Fibroblast of peridontal ligament (primary cell): ENCODE results near the gene TUBB1.

ENCODE experiments used
- DNase-seq: peaks from one replicate; pipeline ENCODE4 v3.0.0-alpha.2; 2010; ENCODE audit errors: extremely low read depth

The TUBB1 gene

DNA sequence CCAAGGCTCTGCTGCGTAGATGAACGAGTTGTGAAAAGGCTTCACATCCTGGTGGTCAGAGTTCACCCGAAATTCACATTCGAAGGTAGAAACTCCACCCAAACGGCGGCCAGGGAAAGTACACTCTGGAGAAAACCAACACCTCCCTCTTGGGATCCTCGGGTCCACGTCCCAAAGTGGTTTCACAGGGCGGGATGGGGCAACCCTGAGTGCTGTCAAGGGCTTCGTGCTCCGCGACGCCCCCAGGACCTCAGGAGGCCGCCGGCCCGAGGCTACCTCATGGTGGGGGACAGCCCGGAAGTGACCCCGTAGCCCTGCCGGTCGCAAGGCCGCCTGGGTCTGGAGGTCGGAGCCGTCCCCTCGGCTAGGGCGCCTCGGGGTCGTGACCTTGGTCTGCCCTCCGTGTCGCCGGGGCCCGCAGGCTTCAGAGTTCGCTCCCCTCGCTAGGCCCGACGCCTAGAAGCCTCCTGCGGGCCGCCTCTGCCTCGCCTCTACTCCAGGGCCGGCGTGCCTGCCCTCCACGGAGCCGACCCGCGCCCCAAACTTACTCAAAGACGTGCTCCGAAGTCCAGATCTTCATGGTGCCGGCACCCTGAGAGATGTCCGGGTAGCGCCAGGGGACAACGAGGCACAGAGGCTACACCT, 23.0 kb downstream of the TUBB1 start, which contains the start of gene PRELID3B:
Gene PRELID3B, minus strand, starts transcription at position 636 of the 645 bp plus-strand sequence. Its CDS starts 56 bp downstream, at position 580.
- peak; percentile 29 for DNase-seq

DNA sequence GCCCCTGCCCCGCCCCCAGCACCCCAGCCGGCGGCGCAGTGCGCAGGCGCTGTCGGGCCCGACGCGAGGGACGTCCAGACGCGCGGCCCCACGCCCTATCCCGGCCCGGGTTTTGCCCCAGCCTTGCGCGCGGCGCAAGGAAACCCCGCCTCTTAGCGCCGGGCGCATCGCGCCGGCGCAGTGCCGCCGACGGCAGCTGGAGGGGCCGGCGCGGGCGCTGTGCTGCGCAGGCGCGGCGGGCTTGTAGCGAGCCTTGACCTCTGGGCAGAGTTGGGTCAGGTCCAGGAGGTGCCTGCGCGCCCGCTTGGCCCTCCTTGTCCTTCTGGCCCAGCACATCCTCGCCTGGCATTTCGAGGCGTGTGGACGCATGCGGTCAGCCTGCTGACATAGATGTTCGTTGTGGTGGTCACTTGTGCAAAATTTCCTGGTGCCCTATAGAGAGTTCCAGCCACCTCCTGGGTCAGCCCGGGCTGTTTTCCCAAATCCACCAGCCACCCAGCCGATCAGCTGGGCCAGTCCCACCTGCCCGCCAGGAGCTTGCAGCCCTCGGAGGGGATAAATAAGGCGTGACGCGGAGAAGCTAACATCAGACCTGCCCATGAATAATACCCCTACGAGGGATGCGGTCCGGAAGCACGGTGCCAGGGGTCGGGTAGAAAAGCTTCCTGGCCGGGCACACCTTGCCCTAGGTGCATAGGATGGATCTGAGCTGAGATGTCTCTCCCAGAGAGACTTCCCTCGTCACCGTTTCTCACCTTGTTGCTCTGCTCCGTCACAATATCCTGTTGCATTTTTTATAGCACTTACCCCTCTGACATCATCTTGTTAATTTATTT, 23.8 kb downstream of the TUBB1 start:
- DNase-seq: peak; percentile 84

DNA sequence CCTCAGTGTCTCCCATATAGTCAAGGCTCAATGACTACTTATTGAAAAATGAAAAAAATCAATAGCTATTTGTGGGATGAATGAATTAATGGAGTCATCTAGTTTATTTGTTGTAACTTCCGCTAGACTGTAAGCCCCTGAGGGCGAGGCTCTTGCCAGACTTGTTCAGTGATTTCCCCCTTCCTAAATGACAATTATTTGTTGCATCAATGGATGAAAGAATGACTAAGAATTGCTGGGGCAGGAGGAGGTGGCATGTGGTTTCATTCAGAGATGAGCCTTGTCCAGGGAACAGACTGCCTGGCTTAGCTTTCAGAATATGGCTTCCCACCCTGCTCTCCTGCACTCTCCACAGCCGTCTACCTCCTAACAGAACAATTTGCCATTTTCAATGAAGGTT, 24.5 kb downstream of the TUBB1 start:
- DNase-seq: no peak

DNA sequence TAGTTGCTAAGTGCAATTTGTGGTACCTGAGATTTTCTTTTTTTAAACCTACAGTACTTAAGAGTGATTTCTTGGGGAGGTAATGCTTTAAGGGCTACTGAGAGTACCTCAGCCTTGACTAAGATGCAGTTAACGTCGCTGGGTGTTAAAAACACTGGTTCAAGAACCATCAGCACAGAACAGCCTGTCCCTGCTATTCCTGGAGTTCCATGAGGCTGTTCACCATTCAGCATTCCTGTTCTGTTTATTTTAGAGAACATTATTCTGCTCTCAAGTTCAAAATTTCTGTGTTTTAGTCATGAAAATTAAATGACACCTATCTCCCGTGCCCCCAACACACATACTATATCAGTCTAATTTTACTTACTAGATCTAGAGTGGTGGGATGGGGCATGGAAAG, 25.1 kb downstream of the TUBB1 start:
- no peak for DNase-seq

DNA sequence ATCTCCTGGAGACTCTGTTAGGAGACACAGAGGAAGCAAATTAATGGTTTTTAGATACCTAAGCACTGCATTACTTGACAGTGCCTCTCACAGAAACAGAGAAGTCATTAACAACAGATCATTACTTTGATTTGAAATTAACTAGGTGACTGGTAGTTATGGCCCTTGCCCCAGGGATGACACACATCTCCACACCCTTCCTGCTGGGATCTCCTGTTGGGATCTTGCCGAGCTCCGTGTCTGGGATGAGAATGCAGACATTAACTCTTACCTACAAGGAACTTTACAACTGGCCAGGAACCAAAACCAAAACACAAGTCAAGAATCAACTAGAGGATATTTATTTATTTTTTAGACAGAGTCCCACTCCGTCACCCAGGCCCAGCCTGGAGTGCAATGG, 25.6 kb downstream of the TUBB1 start:
- DNase-seq: no peak

DNA sequence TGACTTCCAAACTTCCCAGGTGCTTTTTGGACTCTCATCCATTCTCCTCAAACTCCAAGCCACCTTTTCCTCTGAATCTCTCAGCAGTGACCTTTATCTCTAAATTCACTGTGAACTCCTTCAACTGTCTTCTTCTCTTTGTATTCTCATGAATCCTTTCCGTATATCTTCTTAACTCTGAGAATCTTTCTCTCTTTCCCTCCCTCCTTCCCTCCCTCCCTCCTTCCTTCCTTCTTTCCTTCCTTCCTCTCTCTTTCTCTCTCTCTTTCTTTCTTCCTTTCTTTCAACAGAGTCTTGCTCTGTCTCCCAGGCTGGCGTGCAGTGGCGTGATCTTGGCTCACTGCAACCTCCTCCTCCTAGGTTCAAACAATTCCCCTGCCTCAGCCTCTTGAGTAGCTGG, 27.6 kb downstream of the TUBB1 start:
- no peak for DNase-seq

DNA sequence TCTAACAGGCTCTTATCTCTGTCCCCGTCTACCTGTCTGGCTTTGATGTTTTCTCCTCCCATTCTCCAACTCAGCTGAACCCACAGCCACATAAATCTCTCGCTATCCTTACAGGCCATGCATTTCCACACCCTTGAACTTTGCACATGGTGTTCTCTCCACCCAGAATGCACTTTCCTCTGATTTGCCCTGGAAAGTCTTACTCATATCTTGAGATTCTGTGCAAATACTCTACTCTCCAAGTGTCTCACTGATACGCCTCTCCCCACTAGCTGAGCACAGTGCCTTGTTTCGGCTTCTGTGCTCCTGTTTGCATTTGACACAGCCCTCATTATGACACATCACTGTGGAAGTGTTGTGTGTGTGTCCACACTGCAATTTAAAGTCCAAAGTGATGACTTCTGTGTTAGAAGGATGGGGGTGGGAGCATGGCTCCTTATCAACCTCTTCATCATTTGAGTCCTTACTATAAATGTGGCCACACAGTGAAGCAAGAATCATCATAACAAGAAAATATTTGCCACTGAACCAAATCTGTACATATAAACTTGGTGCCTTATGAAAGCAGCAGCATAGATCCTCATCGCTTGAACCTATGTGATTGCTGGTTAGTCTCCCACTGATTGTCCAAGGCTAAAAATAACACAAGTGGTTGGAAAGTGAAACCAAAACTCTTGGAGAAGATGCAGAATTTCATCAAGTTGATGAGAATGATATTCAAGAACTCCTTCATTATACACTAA, 28.9 kb downstream of the TUBB1 start:
- DNase-seq: peak; percentile 73

DNA sequence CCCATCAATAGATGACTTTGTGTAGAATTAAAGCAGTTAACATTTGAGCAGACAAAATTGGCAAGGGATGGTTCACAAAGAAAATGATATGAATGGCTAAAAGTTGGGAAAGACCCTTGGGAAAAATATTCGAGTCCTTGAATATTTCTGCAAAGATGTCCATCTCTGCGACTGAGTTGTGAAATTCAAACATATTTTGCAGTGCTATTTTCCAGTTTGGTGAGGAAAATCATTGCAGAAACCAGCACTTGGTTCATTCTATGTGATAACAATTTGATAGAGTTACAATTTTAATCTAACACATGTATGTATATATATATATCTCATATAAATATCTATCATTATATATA, 29.4 kb downstream of the TUBB1 start:
- no peak for DNase-seq

DNA sequence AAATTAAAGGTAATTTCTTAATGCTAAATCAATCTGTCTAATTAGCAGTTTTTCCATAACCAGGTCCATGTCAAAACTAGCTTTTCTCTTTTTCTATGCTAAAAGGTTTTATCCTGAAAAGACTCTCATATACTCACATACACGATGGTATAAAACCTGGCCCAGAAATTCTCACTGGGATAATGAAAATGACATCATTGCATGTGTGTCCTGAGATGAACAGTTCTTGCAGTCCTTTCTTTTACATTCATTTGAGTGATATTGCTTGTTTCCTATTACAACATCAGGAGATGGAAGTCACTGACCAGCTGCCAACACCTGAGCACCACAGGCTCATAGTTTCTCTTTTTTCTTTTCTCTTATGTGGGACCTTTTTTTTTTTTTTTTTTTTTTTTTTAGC, 31.2 kb downstream of the TUBB1 start:
- no peak for DNase-seq

DNA sequence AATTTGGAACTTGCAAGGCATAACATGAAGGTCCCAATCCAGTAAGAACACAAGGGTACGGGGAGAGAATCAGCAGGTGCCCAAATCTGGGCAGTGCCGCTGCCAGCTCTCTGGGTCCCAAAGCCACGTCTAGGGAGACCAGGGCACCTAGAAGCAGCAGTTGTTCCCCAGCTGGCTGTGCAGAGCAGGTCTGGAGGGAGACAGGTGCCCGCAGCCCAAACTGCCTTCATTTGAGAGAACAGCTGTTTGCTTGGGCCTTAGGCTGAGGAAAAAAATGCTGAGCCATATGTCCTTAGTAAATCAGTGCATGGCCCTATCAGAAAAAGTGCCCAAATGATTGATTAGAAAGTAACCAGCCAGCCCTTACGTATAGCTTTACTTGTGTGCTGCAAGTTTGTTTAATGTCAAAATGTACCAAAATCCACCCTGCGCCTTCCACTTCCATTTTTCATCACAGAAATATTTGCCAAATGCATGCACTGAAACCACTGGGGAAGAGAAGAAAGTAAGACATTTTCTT, 32.5 kb downstream of the TUBB1 start:
- DNase-seq: no peak

DNA sequence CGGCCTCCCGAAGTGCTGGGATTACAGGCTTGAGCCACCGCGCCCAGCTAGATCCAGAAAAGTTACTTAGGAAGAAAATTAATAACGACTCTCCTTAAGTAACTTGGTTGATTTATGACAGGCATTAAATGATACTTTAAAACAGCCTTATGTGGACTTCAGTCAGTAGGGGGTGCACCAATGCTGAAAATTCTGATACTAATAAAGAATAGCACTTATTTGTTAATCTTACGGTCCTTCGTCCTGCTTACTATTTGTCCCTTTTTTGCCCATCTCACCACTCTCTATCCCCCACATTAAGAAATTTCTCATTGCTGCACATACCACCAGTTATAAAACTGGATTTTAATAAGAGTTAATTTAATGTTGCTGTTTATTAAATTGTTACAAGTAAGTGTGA, 36.1 kb downstream of the TUBB1 start:
- peak; percentile 40 for DNase-seq

DNA sequence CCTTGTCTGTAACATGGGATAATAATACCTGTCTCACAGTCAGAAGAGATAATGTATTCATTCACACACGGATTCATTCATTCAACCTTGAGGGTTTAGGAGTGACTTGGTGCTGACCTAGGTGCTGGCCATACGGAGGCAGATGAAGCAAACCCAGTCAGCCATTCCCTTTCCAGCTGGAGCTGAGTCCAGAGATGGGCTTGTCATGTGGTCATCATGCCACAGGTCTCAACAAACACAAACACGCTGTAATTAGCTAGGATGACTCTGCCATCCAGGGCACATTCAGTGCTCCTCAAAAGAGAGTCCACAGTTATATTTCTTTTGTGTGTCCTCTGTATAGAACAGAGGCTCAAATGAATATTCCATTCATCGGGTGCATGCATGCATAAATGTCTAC, 42.9 kb downstream of the TUBB1 start:
- no peak for DNase-seq

DNA sequence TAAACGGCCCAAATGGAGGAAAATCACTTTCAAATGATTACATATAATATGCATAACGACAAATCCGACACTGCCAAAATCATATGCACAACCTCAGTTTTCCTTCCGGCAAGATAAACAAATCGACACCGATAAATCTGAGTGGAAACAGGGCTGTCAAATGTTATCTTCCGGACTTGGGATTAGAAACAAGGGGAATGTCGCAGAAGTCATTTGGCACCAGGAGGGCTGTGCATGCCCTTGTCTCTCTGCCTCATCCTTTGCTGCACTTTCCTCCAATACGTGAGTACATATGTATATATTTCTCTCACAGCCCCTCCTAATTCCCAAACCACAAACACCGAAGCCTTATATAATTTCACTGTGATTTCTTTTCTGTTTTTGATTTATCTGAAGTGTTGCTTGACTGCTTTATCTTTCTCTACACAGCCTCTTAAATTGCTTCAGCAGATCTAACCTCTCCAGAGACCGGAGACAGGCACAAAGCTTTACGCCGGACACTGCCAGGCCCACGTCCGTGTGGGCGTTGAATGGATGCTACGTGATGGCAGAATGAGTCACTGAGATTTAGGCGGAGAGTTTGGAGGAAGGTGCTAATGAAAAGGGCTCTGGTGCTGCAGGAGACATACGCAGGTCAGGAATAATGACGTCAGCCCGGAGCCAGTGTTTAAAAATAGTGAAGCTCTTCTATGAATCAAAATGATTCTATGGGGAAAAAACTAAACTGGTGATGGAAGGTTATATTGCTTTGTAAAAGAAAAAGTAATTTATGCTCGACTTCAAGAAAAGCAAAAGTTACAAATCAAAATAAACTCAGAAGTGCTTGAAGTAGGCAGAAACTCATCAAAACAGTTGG, 44.4 kb downstream of the TUBB1 start:
- DNase-seq: peak; percentile 59

DNA sequence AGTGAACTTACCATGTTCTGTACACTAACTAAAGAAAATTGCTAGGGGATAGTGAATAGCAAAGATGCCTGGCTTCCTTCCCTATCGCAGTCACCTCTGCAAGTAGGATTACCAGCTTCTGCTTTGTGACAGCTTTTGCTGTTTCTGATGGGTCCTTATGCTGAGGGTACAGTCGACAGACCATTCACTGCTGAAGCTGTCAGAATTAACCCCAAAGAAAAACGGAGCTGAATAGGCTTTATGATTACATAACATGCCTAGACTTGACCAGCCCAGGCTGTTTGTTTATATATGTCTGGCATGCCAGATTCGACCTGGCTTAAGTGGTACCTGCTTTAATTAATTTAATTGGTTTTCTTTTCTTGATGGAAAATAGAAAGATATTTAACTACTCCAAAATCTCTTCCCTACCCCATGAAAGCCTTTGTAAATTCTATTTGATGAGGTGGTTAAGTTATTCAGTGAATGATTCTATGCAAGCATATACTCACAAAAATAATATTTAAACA, 45.0 kb downstream of the TUBB1 start:
- no peak for DNase-seq

DNA sequence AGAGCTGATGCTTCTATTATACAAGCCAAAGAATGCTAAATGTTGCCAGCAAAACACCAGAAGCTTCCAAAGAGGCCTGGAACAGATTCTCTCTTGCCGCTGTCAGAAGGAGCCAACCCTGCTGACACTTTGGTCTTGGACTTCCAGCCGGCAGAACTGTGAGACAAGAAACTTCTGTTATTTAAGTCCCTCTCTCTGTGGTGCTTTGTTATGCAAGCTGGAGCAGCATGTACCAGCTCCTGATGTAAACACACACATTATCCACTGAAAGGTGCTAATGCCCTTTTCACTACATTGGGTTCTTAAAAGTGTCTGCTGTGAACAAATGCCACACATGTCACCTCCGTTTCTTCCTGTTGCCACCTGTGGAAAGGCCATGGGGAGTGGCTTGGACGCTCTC, 49.3 kb downstream of the TUBB1 start:
- no peak for DNase-seq

DNA sequence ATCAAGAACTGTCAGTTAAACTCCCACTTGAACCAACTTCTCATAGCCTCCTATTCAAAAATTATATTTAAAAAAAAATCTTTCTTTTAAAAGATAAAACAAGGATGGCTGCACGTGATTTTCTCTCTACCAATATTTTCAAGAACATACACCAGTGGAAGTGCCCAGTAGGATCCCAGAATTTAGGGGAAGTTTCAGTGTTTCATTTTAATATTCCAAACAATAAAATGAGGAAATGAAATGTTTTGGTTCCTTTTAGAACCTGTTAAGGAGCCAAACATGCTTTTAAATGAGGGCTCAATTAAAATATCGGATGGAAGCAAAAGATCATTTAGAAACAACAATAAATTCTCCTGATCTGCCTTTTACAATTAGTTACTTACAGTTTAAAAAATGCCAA, 49.8 kb downstream of the TUBB1 start:
- no peak for DNase-seq

DNA sequence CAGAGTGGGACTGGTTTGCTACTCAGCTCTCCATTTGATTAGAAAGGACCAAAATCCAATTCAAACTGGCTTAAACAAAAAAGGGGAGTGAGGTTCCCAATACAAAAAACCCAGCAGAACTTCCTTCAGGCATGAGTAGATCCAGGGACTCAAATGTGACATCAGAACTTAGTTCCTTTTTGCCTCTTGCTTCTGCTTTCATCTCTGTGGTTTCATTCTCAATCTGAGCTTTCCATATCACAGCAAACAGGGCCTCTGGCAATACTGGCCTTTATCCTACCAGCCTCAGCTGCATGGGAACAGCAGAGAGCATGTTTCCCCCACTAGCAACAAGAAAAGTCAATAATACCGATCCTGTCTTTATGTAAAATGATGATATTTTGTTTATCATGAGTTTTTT, 52.0 kb downstream of the TUBB1 start:
- DNase-seq: no peak

DNA sequence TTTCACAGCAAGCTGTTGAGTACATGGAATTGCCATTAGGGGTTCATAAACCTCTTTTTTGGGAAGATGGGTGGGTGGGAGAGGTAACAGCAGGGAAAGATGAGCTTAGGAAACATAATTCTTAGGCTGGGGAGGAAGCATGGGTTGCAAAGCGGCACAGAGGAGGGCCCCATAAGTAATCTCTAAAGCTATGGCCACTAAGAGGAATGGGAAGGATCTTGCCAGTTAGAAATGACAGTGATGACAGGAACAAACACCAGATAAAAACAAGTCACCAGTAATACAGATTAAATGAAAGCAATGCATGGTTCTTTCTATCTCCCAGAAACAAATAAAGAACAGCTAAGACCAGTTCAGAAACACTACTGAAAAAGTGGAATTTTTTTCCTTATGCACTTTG, 54.4 kb downstream of the TUBB1 start:
- DNase-seq: no peak

DNA sequence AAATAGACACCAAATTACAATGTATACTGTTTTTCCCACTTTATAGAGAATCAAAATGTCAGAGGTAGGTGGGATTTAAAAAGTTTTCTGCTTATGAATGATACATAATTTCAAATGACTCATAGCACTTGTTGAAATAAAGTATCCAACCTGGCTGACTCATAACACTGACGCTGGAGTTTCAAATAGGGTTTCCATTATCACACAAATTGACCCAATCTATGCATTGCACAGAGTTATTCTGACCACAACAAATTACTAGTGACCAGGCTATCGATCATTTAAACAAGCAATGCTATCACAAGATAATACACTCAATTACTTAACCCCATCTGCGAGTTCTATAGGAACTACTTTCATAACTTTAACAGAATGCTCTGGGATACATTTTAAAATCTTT, 55.2 kb downstream of the TUBB1 start:
- DNase-seq: no peak

DNA sequence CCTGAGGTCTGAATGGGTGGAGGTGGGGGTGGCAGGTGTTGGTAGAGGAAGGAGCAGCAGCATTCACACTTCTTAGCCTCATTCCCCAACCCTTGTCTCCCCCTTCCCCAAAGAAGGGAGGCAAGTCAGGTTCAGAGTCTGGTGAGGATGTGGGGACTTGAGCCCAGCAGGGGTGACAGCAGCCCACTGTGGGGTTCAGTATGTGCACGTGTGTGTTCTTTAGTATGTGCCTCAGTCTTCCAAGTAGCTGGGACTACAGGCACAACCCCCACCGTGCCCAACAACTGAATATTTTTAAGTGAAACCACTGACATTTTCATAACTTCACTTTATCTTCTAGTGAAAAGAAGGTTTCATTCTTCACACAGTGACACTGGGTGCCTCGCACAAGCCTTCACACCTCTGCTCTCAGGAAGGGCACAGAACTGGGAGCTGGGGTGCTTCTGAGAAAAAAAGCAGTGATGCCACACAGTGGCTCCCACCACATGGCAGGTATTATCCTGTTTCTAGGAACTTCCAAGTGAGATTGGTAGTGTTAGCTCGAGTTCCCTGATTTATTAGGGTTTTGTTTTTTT, 56.8 kb downstream of the TUBB1 start:
- no peak for DNase-seq
